Activated CD8-positive, alpha-beta T cell treated with anti-CD3 and anti-CD28 coated beads for 36 hours (primary cell): Measurements from ENCODE around the gene ECI1. TPM values are rescaled to one million over a fixed set of nuclear protein-coding genes. Genes with fewer than 3 reads are reported as not detected.

ENCODE experiments used
- ATAC-seq: fragments of 200-7000 bp; cut with Tn5 transposase; one replicate; pipeline ENCODE4 v1.10.0; 2021; ENCODE audit warnings: mild to moderate bottlenecking, moderate library complexity
- CTCF ChIA-PET: fragments of 350-600 bp; sonication (Branson Sonifier 250); formaldehyde crosslinking; loops from one replicate; lab custom pipeline; 2021; ENCODE audit warnings: antibody characterized with exemption; lab: Charles Lee
- POLR2A ChIA-PET: fragments of 350-600 bp; sonication (Branson Sonifier 250); formaldehyde crosslinking; loops from one replicate; lab custom pipeline; 2021; ENCODE audit warnings: antibody characterized with exemption; lab: Charles Lee
- DNase-seq: peaks from one replicate; pipeline ENCODE4 v3.0.0-alpha.2; 2020
- H3K27ac Mint-ChIP-seq: one replicate; pipeline ENCODE4 v1.8.0; 2021; ENCODE audit warnings: mild to moderate bottlenecking, mixed read lengths
- H3K27me3 Mint-ChIP-seq: one replicate; pipeline ENCODE4 v1.8.0; 2021; ENCODE audit warnings: mixed read lengths
- H3K36me3 Mint-ChIP-seq: one replicate; pipeline ENCODE4 v1.8.0; 2021; ENCODE audit warnings: low read depth, mixed read lengths
- H3K4me1 Mint-ChIP-seq: one replicate; pipeline ENCODE4 v1.8.0; 2021; ENCODE audit warnings: low read depth, mixed read lengths
- H3K4me3 Mint-ChIP-seq: one replicate; pipeline ENCODE4 v1.8.0; 2021; ENCODE audit warnings: mild to moderate bottlenecking, moderate library complexity, mixed read lengths
- H3K9me3 Mint-ChIP-seq: one replicate; pipeline ENCODE4 v1.8.0; 2021; ENCODE audit warnings: mixed read lengths
- intact Hi-C: fragments of 100-400 bp; cut with micrococcal nuclease; formaldehyde crosslinking; loops from one replicate; pipeline ENCODE4 v1.10.0; 2022
- total RNA-seq, 2 experiments: library from RNA; stranded (reverse); gene quantifications; one replicate each; pipeline ENCODE4 v1.2.3, GENCODE V29; 2021
- TF ChIP-seq, protein P1 (sequence below): fragments of 200-600 bp; IDR thresholded peaks from one replicate; pipeline ENCODE4 v1.8.0; 2022; ENCODE audit warnings: antibody characterized with exemption, mild to moderate bottlenecking

ECI1 gene
- total RNA-seq, 2 experiments from 2014 or later: 37.4 to 40.5 TPM

DNA sequence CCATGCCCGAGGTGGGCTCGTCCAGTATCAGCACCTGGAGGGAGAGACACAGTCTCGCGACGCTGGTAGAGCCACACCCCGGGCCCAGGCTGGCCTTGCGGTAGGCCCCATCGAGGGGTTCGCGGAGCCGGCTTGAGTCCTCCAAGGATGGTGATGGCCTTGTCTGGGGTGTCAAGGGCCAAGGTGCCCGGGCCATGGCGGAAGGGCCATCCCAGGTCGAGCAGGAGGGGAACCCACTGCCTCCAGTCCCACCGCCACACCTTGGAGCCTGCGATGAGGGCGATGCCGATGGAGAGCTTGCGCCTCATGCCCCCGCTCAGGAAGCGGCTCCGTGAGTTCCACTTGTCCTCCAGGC is 46.1 kb upstream of the ECI1 start:
- intact Hi-C loops: no loop called here
- H3K4me1 Mint-ChIP-seq: peaks cover 5% of the 10 kb centered on the region
- no peaks in the 10 kb centered on the region for H3K27me3 Mint-ChIP-seq
- ATAC-seq (no peak), DNase-seq (no peak)
- no peaks in the 10 kb centered on the region for H3K36me3 Mint-ChIP-seq
- H3K4me3 Mint-ChIP-seq: no peak overlapping the region
- H3K9me3 Mint-ChIP-seq: no peaks in the 10 kb centered on the region
- no peak overlapping the region for H3K27ac Mint-ChIP-seq
- TF ChIP-seq, protein P1, sequence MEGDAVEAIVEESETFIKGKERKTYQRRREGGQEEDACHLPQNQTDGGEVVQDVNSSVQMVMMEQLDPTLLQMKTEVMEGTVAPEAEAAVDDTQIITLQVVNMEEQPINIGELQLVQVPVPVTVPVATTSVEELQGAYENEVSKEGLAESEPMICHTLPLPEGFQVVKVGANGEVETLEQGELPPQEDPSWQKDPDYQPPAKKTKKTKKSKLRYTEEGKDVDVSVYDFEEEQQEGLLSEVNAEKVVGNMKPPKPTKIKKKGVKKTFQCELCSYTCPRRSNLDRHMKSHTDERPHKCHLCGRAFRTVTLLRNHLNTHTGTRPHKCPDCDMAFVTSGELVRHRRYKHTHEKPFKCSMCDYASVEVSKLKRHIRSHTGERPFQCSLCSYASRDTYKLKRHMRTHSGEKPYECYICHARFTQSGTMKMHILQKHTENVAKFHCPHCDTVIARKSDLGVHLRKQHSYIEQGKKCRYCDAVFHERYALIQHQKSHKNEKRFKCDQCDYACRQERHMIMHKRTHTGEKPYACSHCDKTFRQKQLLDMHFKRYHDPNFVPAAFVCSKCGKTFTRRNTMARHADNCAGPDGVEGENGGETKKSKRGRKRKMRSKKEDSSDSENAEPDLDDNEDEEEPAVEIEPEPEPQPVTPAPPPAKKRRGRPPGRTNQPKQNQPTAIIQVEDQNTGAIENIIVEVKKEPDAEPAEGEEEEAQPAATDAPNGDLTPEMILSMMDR: no peak
- POLR2A ChIA-PET: no interaction called here
- CTCF ChIA-PET: no interaction called here

DNA sequence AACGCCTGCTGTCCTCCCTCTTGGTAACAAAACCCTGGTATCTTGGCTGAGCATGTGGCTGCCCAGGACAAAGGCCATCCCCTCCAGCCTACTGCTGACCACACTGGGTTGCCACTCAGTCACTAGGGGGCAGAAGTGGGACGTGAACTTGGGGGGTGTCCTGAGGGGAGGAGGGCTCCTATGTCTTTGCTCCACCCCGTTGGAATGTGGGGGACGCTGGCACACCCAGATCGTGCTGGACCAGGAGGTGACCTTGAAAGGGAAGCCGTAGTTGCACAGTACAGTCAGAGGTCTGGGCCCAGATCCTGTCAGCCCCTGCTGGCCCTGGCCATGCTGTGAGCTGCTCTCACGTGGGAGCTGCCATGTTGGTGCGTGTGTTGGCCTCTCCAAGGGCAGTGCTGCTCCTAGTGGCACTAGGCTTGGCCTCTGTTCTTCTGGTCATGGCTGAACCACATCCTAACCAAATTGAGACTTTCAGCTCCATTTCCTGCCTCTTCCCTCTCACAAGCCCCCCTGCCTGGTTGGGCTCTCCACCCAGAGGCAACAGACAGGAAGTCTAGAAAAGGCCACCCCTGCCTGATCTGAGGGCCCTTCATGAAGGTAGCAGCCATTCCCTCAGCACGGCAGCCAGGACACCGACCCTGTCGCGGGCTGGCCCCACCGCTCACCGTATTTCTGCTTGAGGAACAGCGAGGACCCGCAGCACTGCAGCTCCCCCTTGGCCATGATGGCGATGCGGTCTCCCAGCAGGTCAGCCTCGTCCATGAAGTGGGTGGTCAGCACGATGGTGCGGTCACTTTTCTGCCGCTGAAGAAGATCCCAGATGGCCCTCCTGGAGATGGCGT is 45.5 kb upstream of the ECI1 start:
- DNase-seq (peak; percentile 38), ATAC-seq (peak; percentile 69)
- no peak overlapping the region for H3K27ac Mint-ChIP-seq
- peaks cover 5% of the 10 kb centered on the region for H3K4me1 Mint-ChIP-seq
- ChIA-PET POLR2A (no interaction called here), CTCF (no interaction called here)
- no peaks in the 10 kb centered on the region for H3K27me3 Mint-ChIP-seq
- TF ChIP-seq, protein P1: peak; percentile 33
- intact Hi-C loops: no loop called here
- H3K4me3 Mint-ChIP-seq: no peak overlapping the region
- no peaks in the 10 kb centered on the region for H3K36me3 Mint-ChIP-seq
- no peaks in the 10 kb centered on the region for H3K9me3 Mint-ChIP-seq

DNA sequence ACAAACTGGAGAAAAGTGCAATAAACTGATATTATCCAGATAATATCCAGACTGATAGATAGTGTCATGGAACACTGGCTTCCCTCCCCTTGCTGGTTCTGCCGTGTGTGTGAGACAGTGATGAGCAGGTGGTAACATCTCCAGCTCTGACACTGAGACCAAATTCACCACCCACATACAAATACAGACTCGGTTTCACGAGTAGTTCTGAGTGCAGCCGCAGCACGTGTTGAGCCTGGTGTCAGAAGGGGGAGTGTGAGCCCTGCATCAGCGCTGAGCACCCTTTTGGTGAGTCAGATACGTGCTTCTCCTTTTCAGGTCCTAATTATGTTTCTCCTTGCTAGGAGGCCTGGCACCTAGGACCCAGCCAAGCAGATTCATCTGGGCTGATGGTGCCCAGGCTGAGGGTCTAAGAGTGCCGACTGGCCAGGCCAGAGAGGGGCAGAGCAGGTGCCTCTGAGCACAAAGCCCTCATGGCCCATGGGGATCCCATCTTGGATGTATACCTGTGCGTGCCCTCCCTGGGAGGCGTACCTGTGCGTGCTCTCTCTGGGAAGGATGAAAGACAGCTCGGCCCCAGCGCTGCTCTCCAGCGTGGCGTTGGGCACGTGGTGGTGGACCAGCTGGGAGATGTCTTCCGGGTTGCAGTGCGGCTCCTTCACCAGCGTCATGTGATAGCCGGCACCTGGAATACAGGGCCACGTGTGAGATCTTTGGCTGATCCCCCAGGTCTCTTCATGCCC is 43.8 kb upstream of the ECI1 start:
- DNase-seq (peak; percentile 8), ATAC-seq (no peak)
- Mint-ChIP-seq H3K4me3 (no peak overlapping the region), H3K4me1 (peaks cover 5% of the 10 kb centered on the region), H3K27me3 (no peaks in the 10 kb centered on the region), H3K36me3 (no peaks in the 10 kb centered on the region), H3K9me3 (no peaks in the 10 kb centered on the region), H3K27ac (no peak overlapping the region)
- ChIA-PET CTCF (no interaction called here), POLR2A (no interaction called here)
- TF ChIP-seq, protein P1: no peak
- intact Hi-C loops: no loop called here

DNA sequence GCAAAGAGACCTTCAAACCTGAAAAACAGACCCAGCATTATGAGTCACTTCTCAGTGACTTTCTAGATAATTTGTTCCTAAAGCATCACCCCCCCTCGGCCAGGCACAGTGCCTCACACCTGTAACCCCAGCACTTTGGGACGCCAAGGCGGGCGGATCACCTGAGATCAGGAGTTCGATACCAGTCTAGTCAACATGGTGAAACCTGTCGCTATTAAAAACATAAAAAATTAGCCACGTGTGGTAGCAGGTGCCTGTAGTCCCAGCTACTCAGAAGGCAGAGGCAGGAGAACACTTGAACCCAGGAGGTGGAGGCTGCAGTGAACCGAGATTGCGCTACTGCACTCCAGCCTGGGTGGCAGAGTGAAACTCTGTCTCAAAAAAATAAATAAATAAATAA is 40.8 kb upstream of the ECI1 start:
- ChIA-PET CTCF (interaction anchor here (1.3 kb wide), 1 partner anchor 152 kb away, joined by 3 read pairs; no protein-coding TSS in a partner anchor), POLR2A (interaction anchor here (0.9 kb wide), 1 partner anchor 23 kb away, joined by 4 read pairs; no protein-coding TSS in a partner anchor)
- Mint-ChIP-seq H3K27ac (no peak overlapping the region), H3K36me3 (no peaks in the 10 kb centered on the region), H3K4me3 (no peak overlapping the region), H3K9me3 (no peaks in the 10 kb centered on the region), H3K27me3 (no peaks in the 10 kb centered on the region), H3K4me1 (peaks cover 5% of the 10 kb centered on the region)
- intact Hi-C loops: no loop called here
- ATAC-seq (no peak), DNase-seq (no peak)
- TF ChIP-seq, protein P1: no peak

DNA sequence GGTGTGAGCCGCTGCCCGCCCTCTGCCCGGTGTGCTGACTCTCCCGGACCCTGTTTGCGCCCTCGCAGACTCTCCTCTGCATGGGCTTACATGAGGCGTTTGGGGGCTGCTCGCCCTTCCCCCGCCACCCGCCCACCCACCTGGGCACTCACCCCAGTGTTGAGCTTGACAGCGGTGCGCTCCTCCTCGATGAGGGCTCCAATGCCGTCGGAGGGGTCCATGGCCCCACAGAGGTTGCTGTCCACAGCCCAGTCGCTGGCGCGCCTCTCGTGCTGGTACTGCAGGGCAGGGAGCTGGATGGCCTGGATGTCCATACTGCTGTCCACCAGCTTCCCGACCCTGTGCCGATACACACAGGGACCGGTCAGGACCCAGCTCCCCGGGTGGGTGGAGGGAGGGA is 37.9 kb upstream of the ECI1 start:
- intact Hi-C loops: no loop called here
- CTCF ChIA-PET: no interaction called here
- TF ChIP-seq, protein P1: no peak
- Mint-ChIP-seq H3K27me3 (no peaks in the 10 kb centered on the region), H3K4me3 (no peak overlapping the region), H3K36me3 (no peaks in the 10 kb centered on the region), H3K27ac (no peak overlapping the region), H3K9me3 (no peaks in the 10 kb centered on the region), H3K4me1 (no peaks in the 10 kb centered on the region)
- POLR2A ChIA-PET: no interaction called here
- ATAC-seq (no peak), DNase-seq (no peak)
